ENCODE data around the gene PCLO. TPM values are rescaled to one million over a fixed set of nuclear protein-coding genes. Genes with fewer than 3 reads are reported as not detected.

The PCLO gene
- total and polyA plus RNA-seq, 4 donors = 0.04 to 1.1 (median 0.48) TPM

DNA sequence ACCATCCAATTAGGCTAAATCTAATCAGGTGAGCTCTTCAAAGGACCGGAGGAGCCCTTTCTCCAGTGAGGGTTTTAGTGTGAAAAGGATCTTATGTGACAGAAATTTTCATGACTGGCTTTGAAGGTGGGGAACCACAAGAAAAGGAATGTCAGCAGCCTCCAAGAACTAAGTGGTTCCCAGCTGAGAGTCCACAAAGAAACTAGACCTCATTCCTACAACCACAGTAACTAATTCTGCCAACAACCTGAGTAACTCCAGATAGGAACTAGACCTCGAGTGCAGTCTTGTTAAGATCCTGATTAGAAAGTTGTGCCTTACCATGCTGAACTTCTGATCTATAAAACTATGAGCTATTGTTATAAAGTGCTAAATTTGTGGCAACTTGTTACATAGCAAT is 51.3 kb downstream of the PCLO start:
- Histone ChIP-seq H3K9me3 (ENCODE audit: control insufficient read depth in 4 of 4, low read length in 3 of 4) (no peaks in the 10 kb centered on the region), H3K4me1 (ENCODE audit: control insufficient read depth in 4 of 4, insufficient read depth in 4 of 4, low read length in 3 of 4) (no peaks in the 10 kb centered on the region), H3K4me3 (ENCODE audit: low read depth in 1 of 3, low read length in 3 of 3) (no peak overlapping the region), H3K9ac (ENCODE audit: low read depth in 1 of 2, low read length in 2 of 2) (no peak overlapping the region), H3K36me3 (ENCODE audit: control insufficient read depth in 4 of 4, insufficient read depth in 3 of 4, low read depth in 1 of 4, low read length in 3 of 4) (no peaks in the 10 kb centered on the region), H3K27ac (ENCODE audit: low read depth in 1 of 2, low read length in 2 of 2) (no peak overlapping the region), H3K27me3 (ENCODE audit: control insufficient read depth in 4 of 4, insufficient read depth in 4 of 4, low read length in 3 of 4) (no peaks in the 10 kb centered on the region)
- TF ChIP-seq MAX (IDR thresholded peaks at IDR 0.05) (no peak), REST (IDR thresholded peaks at IDR 0.05) (no peak), CTCF (IDR thresholded peaks at IDR 0.05; ENCODE audit: low read depth, low read length, missing input control) (no peak), HNF4A (conservative IDR thresholded peaks at IDR 0.05) (no peak), HNF4G (IDR thresholded peaks at IDR 0.05) (no peak), YY1 (IDR thresholded peaks at IDR 0.05) (no peak), FOXA1 (IDR thresholded peaks at IDR 0.05) (no peak), FOXA2 (IDR thresholded peaks at IDR 0.05) (no peak), TAF1 (conservative IDR thresholded peaks at IDR 0.05) (no peak), SP1 (IDR thresholded peaks at IDR 0.05) (no peak), GABPA (IDR thresholded peaks at IDR 0.05 in 1 of 2, conservative IDR thresholded peaks at IDR 0.05 in 1 of 2) (no peak), NR2F2 (IDR thresholded peaks at IDR 0.05) (no peak), JUND (IDR thresholded peaks at IDR 0.05) (no peak)
- TF ChIP-seq, protein P1, sequence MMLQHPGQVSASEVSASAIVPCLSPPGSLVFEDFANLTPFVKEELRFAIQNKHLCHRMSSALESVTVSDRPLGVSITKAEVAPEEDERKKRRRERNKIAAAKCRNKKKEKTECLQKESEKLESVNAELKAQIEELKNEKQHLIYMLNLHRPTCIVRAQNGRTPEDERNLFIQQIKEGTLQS (IDR thresholded peaks at IDR 0.05) = no peak
- DNase-seq (ENCODE audit: low spot score) = no peak
- WGBS = 57% methylated on average over 2 of the region's 2 CpGs

DNA sequence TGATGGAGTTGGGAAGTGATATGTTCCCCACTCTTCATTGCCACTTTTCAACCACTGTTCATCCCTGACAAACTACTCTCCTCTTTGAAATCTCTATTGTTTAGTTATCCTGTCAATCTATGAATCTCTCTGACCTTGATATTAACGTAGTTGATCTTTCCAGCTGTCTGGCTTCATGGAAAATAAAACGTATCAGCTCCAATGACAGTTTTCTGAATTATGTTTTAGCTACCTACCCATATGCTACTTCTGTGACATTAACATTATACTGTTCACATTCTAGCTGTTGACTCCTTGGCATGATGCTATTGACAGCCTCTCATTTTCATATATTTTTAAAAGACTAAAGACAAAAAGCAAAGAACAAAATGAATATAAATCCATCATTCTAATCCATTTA is 53.3 kb downstream of the PCLO start:
- no peaks in the 10 kb centered on the region for H3K27me3 ChIP-seq (ENCODE audit: control insufficient read depth in 4 of 4, insufficient read depth in 4 of 4, low read length in 3 of 4)
- TF ChIP-seq REST (IDR thresholded peaks at IDR 0.05) (no peak), JUND (IDR thresholded peaks at IDR 0.05) (no peak), EGR1 (IDR thresholded peaks at IDR 0.05; ENCODE audit: low read depth in 2 of 2) (no peak), TAF1 (conservative IDR thresholded peaks at IDR 0.05) (no peak), MAX (IDR thresholded peaks at IDR 0.05) (no peak), CTCF (IDR thresholded peaks at IDR 0.05; ENCODE audit: low read depth, low read length, missing input control) (no peak), SP1 (IDR thresholded peaks at IDR 0.05) (no peak), FOXA1 (IDR thresholded peaks at IDR 0.05) (no peak), GABPA (IDR thresholded peaks at IDR 0.05 in 1 of 2, conservative IDR thresholded peaks at IDR 0.05 in 1 of 2) (no peak), RXRA (IDR thresholded peaks at IDR 0.05) (no peak), HNF4A (conservative IDR thresholded peaks at IDR 0.05) (no peak), YY1 (IDR thresholded peaks at IDR 0.05) (no peak), HNF4G (IDR thresholded peaks at IDR 0.05) (no peak)
- TF ChIP-seq, protein P2, sequence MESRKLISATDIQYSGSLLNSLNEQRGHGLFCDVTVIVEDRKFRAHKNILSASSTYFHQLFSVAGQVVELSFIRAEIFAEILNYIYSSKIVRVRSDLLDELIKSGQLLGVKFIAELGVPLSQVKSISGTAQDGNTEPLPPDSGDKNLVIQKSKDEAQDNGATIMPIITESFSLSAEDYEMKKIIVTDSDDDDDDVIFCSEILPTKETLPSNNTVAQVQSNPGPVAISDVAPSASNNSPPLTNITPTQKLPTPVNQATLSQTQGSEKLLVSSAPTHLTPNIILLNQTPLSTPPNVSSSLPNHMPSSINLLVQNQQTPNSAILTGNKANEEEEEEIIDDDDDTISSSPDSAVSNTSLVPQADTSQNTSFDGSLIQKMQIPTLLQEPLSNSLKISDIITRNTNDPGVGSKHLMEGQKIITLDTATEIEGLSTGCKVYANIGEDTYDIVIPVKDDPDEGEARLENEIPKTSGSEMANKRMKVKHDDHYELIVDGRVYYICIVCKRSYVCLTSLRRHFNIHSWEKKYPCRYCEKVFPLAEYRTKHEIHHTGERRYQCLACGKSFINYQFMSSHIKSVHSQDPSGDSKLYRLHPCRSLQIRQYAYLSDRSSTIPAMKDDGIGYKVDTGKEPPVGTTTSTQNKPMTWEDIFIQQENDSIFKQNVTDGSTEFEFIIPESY (IDR thresholded peaks at IDR 0.05) = no peak

More for the DNA sequence above, 53.3 kb downstream of the PCLO start:
- WGBS = 62% methylated on average over 2 of the region's 2 CpGs
- H3K4me3 ChIP-seq (ENCODE audit: low read depth in 1 of 3, low read length in 3 of 3) = no peak overlapping the region
- H3K9me3 ChIP-seq (ENCODE audit: control insufficient read depth in 4 of 4, low read length in 3 of 4) = no peaks in the 10 kb centered on the region
- no peak overlapping the region for H3K9ac ChIP-seq (ENCODE audit: low read depth in 1 of 2, low read length in 2 of 2)
- DNase-seq (ENCODE audit: low spot score) = no peak
- no peaks in the 10 kb centered on the region for H3K4me1 ChIP-seq (ENCODE audit: control insufficient read depth in 4 of 4, insufficient read depth in 4 of 4, low read length in 3 of 4)
- no peaks in the 10 kb centered on the region for H3K36me3 ChIP-seq (ENCODE audit: control insufficient read depth in 4 of 4, insufficient read depth in 3 of 4, low read depth in 1 of 4, low read length in 3 of 4)
- H3K27ac ChIP-seq (ENCODE audit: low read depth in 1 of 2, low read length in 2 of 2) = no peak overlapping the region

Data from liver (tissue), 9 donors.